Measurements from ENCODE around the gene MRPL38.

- TF ChIP-seq CTCF (conservative IDR thresholded peaks at IDR 0.05; ENCODE audit: low read depth, low read length) (no peak), EZH2phosphoT487 (IDR thresholded peaks at IDR 0.05; ENCODE audit: borderline replicate concordance, low read length) (no peak)
Observed at GRCh38 chr17:75850928-75851692, 53.6 kb downstream of the MRPL38 start.
